NCI-H446 (cell line): ENCODE results near the gene CDK5RAP2.
A peak's percentile ranks its signal among the peaks of the same experiment; 100 is the strongest.
"Not testable (repeated sequence)": the region's sequence is repeated elsewhere in the genome, so short reads cannot be mapped to it uniquely, and the experiment has no call there.

Experiments used
- DNase-seq, 2 experiments: peaks; one replicate each; lab custom pipeline; 2025; lab: John Stamatoyannopoulos, UW

Gene CDK5RAP2

DNA sequence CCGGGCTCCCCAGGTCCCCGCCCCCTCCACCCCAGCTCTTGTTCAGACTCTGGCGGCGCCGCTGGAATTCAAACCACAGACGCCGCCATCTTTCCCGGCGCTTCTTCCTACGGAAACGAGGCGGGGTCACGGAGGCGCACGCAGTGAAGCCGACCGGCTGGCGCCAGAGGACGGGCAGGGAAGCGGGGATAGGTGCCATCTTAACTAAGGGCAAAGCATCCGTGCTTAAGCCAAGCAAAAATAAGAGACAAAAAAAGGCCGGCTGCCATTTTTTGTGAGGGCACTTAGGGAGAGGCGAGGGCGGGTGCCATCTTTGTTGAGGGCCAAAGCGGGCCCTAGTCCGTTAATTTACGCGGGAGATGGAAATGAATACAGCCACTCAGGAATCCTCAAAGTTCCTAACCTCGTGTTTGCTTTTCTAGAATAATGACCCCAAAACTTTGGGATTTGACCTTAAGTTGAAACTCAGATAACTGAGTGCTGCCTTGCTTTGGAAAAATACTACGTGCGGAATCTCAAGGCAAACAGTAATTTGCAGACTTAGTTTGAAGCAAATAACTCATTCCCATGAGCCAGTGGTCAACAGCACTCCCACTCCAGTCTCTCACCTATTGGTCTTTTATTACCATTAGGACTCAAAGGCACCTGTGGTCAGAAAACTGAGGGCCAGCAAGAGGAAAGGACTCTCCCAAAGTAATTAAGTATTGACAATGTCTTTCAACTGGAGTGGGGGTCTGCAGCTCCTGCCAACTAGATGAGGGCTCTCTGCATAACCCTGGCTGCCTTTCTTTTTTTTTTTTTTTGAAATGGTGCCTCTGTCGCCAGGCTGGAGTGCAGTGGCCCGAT lies at the start of gene CDK5RAP2:
Gene CDK5RAP2 (minus strand): TSS at position 117 of the 846 bp plus-strand sequence. CDS start 189 bp downstream, outside the sequence.
- DNase-seq, result peak; percentile 83 to 96

DNA sequence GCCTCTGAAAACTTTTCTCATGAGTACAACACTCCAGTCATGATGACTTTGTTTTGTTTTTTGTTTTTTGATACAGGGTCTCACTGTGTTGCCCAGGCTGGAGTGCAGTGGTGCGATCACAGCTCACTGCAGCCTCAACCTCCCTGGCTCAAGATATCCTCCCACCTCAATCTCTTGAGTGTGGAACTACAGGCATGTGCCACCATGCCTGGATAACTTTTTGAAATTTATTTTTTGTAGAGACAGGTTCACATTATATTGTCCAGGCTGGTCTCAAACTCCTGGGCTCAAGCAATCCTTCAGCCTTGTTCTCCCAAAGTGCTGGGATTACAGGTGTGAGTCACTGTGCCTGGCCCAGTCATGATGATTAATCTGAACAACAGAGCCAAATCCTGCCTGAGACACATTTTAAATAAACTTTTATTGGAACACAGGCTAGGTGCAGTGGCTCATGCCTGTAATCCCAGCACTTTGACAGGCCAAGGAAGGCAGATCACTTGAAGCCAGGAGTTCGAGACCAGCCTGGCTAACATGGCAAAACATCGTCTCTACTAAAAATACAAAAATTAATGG lies 49.0 kb upstream of the CDK5RAP2 start:
- DNase-seq, result not testable (repeated sequence)

GRCh38 chr9:120628207-120628924 lies 48.4 kb upstream of the CDK5RAP2 start:
- DNase-seq, result no peak

DNA sequence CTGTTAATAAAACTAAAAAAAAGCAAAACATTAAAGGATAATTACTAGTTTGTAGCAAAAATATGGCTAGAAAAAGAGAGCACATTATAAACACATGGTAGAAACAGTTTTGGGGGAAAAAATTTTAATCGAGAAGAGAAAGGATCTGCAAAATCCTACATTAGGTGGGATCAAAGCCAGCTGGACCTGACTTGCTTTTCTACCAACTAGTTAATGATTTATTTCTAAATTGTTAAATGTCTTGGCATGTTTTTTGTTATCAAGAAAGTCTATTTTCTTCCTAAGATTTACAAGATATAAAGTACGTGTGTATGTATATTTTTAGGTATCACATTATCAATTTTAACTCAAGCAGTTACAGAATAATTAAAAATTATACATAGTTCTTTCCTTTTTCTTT lies 47.1 kb upstream of the CDK5RAP2 start:
- no peak for DNase-seq

GRCh38 chr9:120626512-120626911 lies 46.5 kb upstream of the CDK5RAP2 start:
- DNase-seq, result no peak

- no peak for DNase-seq
Observed at GRCh38 chr9:120625222-120625621, 45.3 kb upstream of the CDK5RAP2 start.

DNA sequence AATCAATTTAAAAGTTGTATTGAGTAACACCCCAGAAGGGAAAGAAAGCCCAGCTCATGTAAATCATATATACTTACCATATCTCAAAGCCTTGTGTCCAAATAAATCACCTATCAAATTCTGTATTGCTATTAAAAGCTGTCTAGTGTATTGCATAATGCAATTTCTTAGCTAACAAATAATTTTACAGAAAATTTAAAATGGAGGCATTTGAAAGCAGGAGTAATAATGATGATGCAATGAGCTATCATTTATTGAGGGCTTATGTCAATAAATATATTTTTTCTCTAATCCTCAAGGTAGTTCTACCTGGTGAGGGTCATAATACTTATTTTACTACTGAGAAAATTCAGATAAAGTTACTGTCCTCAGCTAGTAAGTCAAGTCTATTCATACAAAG lies 42.8 kb upstream of the CDK5RAP2 start:
- DNase-seq, result no peak

GRCh38 chr9:120621941-120622340 lies 42.0 kb upstream of the CDK5RAP2 start:
- no peak for DNase-seq

DNA sequence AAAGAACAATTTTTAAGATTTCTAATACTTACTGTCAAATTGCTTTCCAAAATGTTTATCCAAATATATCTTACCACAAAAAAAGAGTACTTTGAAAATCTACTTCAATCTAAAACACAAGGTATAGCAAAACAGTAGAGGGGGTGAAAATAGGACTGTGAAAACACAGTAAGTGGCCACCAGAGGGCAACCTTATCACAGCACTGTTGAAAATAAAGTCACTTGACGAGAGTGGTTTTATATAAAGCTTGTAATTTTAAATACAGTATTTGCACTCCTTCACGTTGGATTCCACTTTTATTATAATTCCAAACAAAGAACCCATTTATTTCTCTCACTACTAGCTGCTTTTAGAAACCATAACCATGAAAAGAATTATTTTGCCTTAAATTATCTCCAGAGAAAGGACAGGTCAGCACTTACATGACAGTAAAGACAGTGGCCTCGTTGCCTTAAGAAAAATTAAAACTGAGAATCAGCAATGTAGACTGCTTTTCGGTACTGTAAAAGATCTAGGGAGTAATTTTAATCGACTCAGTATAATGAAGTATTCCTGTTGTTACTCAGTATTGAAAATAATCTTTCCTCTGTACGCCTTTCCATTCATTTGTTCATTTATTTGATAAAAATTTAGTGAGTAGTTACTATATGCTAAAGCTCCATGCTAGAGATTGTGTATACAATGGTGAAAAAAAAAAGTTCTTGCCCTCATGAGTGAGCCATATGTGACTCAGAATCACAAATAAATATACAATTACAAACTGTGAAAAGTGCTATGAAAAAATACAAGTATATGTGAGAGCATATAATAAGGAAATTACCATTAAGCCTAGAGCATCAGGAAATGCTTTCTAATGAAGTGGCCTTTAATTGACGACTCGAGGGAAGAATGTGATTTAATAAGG lies 40.0 kb upstream of the CDK5RAP2 start:
- peak; percentile 29 to 66 for DNase-seq

GRCh38 chr9:120616966-120617935 lies 37.3 kb upstream of the CDK5RAP2 start:
- DNase-seq, result no peak

DNA sequence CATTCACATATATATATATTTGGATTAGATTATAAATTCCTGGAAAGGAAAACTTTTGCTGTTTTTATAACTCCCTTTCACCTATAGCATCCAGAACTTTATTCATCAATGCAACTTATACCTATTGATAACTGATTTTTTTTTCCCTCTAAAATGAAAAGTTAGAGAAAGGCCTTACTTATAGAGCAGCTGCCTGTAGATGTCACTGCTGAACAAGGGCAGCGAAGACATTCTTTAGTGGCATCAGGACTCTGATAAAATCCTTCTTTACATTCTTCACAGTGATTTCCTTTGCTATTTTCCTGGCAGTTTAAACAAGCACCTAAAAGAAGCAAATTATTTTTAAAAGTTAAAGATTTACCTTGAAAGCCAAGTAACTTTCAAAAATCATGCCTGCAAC lies 32.3 kb upstream of the CDK5RAP2 start:
- DNase-seq, result no peak

DNA sequence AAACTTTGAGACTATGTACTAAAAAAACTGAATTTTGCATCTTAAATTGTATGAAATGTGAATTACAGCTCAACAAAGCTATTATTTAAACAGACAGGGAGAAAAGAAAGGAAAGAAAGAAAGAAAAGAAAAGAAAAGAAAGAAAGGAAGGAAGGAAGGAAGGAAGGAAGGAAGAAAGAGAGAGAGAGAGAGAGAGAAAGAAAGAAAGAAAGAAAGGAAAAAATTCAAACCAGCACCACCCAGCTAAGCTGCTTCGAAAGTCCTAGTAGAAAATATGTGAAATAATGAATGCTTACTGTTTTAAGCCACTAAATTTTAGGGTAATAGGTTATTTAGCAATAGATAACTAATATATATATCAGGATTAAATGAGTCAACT lies 31.7 kb upstream of the CDK5RAP2 start:
- DNase-seq, result no peak

DNA sequence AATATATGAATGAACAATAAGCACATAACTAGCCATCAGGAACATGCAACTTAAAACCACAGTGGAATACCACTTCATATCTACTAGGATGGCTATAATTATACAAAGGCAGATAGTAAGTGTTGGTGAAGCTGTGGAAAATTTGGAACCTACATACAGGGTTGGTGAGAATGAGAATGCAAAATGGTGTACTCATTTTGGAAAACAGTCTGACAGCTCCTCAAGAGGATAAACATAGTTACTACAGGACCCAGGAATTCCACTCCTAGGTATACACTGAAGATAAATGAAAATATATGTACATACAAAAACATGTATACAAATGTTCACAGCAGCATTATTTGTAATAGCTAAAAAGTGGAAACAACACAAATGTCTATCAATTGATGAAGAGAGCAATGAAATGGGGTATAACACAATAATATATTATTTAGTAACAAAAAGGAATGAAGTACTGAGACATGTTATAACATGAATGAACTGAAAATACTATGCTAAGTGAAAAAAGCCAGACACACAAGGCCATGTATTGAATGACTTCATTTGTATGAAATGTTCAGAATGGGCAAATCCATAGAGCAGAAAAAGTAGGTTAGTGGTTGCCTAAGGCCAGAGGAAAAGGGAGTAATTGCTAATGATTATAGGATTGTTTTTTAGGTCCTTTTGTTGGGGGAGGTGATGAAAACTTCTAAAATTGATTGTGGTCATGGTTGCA lies 31.2 kb upstream of the CDK5RAP2 start:
- DNase-seq, result no peak

DNA sequence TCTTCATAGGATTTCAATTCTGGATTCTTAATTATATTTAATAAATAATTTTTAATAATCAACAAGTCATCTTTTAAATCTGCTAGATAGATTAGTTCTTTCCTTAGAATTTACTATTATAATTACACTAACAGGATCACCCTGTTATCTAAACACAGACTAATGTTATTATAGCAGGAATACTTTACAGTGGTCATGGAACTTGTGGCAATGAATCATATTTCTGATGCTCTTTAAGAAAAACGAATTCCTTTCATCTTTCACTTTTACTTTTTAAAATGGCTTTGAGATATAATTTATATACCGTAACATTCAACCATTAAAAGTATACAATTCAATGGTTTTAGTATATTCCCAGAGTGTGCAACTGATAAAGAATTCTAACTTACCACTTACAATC lies 29.7 kb upstream of the CDK5RAP2 start:
- DNase-seq, result no peak

DNA sequence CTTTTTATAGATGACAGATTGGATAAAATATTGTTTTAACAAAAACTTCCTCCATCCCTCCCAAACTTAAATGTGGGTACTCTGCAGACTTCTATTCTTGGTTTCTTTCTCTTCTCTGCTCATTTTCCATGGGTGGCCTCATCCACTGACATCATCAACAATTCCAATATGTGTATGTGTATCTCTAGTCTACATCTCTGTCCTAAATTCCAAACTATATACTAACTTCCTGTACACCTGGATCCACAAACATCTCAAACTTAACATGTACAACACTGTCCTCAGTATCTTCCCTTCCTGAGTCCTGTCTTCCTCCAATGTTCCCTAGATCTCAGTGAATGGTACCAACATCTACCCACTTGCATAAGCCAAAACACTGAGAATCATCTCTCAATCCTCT lies 28.5 kb upstream of the CDK5RAP2 start:
- no peak for DNase-seq

DNA sequence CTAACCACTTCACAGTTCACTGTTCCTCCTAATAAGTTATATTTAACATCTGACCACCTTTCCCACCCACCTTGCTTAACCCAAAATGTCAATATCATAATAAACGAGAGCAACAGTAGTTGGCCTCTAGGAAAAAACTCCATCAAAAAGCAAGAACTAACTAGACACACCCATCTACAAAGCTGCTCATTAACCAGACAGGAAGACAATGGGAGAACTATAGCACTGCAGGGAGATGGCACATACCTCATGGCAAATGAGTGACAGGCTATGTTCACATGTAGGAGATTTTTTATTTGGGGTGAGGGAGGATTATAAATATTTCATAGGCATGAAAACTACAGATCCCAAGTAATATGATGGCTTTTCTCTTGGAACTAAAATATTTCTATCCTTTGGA lies 23.6 kb upstream of the CDK5RAP2 start:
- no peak for DNase-seq

GRCh38 chr9:120603010-120603409 lies 23.0 kb upstream of the CDK5RAP2 start:
- no peak for DNase-seq

GRCh38 chr9:120593955-120594277 lies 13.9 kb upstream of the CDK5RAP2 start:
- no peak for DNase-seq

DNA sequence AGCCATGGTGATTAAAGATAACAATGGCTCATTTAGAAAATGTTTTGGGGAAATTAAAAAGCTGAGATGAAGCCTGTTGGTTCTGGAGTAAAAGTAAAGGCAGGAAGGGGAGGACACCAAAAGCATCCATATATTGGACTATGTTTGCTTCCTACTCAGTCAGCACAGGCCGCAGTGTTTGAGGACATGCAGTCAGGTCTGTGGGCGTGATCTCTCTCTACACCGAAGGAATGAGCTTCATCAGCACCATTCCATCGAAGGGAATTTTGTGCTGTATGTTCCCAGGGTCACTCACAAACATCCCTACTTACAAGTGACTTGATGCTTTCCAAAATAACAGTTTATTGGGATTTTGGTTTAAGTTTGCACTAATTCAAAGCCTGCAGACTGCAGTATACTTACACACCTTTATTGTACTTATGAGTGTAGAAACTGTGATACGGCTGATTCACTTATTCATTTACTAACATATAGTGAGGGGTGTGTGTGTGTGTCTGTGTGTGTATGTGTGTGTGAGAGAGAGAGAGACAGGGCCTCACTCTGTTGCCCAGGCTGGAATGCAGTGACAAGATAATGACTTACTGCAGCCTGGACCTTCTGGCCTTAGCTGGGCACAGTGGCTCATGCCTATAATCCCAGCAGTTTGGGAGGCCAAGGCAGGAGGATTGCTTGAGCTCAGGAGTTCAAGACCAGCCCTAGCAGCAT lies 13.4 kb upstream of the CDK5RAP2 start:
- no peak for DNase-seq

GRCh38 chr9:120592210-120592609 lies 12.2 kb upstream of the CDK5RAP2 start:
- no peak for DNase-seq
